Measurements from ENCODE around the gene C12orf76.

Gene C12orf76

DNA sequence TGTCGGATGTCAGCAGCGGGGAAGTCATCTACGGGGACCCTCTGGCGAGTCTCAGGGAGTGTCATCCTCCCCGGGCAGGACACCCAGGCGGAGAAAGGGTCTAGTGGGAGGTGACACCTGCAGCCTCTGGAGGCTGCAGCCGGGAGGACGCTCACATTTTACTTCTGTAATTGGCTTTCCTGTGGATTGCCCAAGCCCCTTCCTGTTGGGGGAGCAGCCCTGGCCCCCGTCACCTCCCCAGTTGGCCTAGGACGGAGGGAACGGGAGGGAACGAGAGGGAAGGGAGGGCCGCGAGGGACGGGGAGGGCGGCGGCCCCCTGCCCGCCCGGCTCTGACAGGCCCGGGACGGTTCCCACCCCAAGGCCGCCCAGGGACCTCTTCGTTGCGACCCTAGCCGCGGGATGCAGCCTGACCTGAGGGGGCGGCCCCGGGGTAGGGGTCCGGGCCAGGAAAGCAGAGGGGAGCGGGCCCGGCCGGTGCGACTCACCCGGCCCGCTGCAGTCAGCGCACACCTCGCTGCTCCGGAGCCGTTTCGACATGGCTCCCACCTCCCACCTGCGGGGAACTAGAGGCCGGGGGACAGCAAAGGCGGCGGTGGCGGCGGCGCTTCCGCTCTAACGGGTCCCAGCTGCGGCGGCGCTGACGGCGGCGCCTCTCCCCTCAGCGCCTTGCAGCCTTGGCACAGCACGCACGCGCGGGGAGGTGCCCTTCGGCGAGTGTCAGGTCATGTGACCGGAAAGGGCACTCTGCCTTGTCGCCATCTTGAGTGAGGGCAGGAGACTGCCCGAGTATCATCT is 52.4 kb downstream of the C12orf76 start, which contains the start of gene GIT2:
Gene GIT2, minus strand, starts transcription at position 683 of the 797 bp plus-strand sequence. Its CDS starts 144 bp downstream, at position 539.
- DNase-seq (ENCODE audit: low spot score), result peak; percentile 96

DNA sequence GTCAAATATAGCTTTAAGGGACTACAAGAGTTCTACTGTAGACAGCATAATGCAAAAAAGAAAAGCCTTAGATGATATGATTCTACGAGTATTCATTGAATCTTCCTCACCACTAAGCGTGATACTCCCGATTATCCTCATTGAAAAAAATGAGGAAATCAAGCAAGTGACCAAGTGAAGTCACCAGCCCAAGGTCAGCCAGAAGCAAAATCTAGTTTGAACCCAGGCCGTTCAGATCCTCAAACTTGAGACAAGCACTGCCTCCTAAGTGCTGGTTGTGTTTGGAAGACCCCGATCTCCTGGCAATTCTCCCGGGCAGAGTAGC is 53.0 kb downstream of the C12orf76 start:
- DNase-seq (ENCODE audit: low spot score), result no peak

DNA sequence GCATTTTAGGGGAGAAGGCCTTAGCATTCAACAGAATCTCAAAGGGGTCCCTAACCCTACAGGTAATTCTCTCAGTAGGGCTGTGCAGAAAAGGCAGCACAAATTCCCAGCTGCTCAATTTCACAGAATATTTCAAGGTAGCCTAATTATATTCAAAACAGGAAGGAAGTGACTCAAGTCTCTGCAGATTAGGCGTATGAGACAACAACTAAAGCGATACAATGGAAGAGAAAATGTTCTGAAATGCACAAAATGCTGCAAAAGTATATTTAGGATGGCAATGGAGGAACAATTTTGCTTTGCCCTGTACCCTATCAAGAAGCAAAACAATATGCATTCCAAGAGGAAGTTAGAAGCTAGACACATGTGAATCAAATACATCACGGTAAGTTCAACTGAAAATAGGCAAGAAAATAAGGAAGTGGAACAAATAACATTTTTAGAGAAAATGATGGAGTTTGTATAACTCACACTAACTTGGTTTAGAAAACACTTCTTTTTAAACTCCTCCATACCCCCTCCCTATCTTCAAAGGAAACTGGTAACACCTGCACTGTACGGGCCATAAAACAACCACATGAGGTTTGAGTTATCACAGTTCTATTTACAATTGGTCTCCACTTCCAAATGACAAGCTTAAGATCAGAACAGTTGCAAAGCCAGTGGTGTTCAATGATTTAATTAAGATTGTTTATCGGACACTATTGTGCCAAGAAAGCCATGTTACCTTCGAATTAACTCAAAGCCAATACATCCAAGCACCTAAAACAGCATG is 53.7 kb downstream of the C12orf76 start:
- DNase-seq (ENCODE audit: low spot score), result peak; percentile 51

DNA sequence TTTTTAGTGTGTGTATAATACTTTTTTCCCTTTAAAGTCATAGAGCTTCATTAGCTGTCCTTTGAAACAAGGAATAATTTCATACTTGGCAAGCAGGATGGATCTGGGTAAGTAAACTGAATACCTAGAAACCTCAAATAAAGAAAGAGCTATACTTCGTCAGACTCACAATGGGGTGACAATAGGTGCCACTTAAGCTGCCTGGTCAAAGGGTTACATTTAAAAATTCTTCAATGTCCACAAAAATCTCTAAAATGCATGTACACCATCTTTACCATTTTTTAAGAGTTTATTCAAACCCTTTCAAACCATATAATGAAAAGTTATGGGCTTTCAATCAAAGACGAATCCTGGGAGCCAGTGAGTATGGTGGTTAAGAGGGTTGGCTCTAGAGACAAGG is 55.2 kb downstream of the C12orf76 start:
- DNase-seq (ENCODE audit: low spot score), result no peak

DNA sequence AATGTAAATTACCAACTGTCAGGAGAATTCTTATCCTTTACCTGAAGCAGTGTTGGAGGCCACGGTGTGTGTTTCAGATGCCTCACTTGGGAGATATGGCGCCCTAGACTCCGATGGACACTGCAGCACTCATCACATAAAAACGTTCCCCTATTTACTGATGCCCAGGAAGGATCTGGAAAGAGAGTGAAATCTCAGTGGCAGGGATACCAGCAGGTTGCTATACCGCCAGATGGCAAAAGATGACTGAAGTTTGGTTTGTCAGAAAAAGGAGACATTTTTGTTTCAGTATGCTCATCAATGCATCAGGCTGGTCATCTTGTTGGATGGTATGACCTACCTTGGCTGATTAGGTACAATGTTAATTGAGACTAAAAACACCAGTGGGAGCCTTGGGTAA is 56.7 kb downstream of the C12orf76 start:
- DNase-seq (ENCODE audit: low spot score), result no peak
